ENCODE measurements around the gene RAB8A. TPM values are rescaled to one million over a fixed set of nuclear protein-coding genes. Genes with fewer than 3 reads are reported as not detected.
A peak's percentile ranks its signal among the peaks of the same experiment; 100 is the strongest.

Gene RAB8A
- total and polyA plus RNA-seq, 9 of the 15 experiments (the other 6 are each of a cell fraction or from before 2014, with no cell fraction given): 11.2 to 102 (median 53.2) TPM

DNA sequence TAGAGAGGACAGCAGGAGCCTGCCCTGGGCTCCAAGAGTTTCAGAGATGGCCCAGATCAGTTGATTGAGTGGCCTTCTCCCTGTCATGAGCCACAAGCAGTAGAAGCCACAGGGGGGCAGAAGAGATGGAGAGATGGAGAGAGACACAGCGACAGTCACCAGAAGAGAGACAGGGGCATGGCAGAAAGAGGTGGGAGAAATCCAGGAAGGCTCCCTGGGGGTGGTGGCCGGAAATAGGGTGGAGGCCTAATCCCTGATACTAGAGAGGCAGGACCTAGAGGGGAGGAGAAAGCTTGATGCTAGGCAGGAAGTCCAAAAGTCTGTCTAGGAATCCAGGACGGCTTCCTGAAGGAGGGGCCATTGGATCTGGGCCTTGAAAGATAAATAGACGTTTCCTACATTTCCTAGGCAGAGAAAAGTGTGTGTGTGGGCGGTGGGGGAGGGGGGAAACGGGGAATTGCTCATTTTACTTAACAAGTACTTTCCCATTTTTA is 45.0 kb upstream of the RAB8A start (continued):
- TF ChIP-seq, protein P1, sequence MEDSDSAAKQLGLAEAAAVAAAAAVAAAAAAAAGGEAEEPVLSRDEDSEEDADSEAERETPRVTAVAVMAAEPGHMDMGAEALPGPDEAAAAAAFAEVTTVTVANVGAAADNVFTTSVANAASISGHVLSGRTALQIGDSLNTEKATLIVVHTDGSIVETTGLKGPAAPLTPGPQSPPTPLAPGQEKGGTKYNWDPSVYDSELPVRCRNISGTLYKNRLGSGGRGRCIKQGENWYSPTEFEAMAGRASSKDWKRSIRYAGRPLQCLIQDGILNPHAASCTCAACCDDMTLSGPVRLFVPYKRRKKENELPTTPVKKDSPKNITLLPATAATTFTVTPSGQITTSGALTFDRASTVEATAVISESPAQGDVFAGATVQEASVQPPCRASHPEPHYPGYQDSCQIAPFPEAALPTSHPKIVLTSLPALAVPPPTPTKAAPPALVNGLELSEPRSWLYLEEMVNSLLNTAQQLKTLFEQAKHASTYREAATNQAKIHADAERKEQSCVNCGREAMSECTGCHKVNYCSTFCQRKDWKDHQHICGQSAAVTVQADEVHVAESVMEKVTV (CRISPR knock-in tag; IDR thresholded peaks at IDR 0.05): no peak
- TF ChIP-seq CBX3 (IDR thresholded peaks at IDR 0.05; ENCODE audit: borderline replicate concordance in 1 of 2, low read length in 2 of 2): peak in 1 of 2 experiments; percentile 82; a peak in 2 of 3 replicates
- TF ChIP-seq ZNF57 (CRISPR knock-in tag; IDR thresholded peaks at IDR 0.05): no peak
- TF ChIP-seq, protein P2, sequence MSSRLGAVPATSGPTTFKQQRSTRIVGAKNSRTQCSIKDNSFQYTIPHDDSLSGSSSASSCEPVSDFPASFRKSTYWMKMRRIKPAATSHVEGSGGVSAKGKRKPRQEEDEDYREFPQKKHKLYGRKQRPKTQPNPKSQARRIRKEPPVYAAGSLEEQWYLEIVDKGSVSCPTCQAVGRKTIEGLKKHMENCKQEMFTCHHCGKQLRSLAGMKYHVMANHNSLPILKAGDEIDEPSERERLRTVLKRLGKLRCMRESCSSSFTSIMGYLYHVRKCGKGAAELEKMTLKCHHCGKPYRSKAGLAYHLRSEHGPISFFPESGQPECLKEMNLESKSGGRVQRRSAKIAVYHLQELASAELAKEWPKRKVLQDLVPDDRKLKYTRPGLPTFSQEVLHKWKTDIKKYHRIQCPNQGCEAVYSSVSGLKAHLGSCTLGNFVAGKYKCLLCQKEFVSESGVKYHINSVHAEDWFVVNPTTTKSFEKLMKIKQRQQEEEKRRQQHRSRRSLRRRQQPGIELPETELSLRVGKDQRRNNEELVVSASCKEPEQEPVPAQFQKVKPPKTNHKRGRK (tag; IDR thresholded peaks at IDR 0.05): no peak
- no peak for TF ChIP-seq ZNF717 (CRISPR knock-in tag; IDR thresholded peaks at IDR 0.05)
- TF ChIP-seq PRDM10 (IDR thresholded peaks at IDR 0.05; ENCODE audit: partially characterized antibody): no peak
- TF ChIP-seq ZNF232 (CRISPR knock-in tag; IDR thresholded peaks at IDR 0.05): no peak
- TF ChIP-seq MXI1 (IDR thresholded peaks at IDR 0.05; ENCODE audit: low read depth, low read length): no peak
- TF ChIP-seq HDAC2 (IDR thresholded peaks at IDR 0.05): peak; percentile 95
- no peak for TF ChIP-seq BRCA1 (IDR thresholded peaks at IDR 0.05)
- TF ChIP-seq BRCA1 (CRISPR knock-in tag; IDR thresholded peaks at IDR 0.05): no peak
- no peak for TF ChIP-seq SMARCE1 (IDR thresholded peaks at IDR 0.05)
- TF ChIP-seq NCOA6 (IDR thresholded peaks at IDR 0.05): no peak
- no peak for TF ChIP-seq SRSF9 (IDR thresholded peaks at IDR 0.05; ENCODE audit: borderline replicate concordance, low read depth, low read length)
- no peak for TF ChIP-seq ZBTB12 (CRISPR knock-in tag; IDR thresholded peaks at IDR 0.05)
- TF ChIP-seq CHD2 (IDR thresholded peaks at IDR 0.05; ENCODE audit: low read depth, low read length): no peak
- TF ChIP-seq TSHZ1 (CRISPR knock-in tag; IDR thresholded peaks at IDR 0.05): no peak
